Measurements from ENCODE around the gene TRIAP1.

Gene TRIAP1

GRCh38 chr12:120439646-120440247 is 6.4 kb downstream of the TRIAP1 start:
- DNase-seq (ENCODE audit: low read depth): peak; percentile 40
- peak; percentile 51 for TF ChIP-seq CTCF (conservative IDR thresholded peaks at IDR 0.05; ENCODE audit: low read length)
- H3K4me3 ChIP-seq (ENCODE audit: low read length): no peak overlapping the region

DNA sequence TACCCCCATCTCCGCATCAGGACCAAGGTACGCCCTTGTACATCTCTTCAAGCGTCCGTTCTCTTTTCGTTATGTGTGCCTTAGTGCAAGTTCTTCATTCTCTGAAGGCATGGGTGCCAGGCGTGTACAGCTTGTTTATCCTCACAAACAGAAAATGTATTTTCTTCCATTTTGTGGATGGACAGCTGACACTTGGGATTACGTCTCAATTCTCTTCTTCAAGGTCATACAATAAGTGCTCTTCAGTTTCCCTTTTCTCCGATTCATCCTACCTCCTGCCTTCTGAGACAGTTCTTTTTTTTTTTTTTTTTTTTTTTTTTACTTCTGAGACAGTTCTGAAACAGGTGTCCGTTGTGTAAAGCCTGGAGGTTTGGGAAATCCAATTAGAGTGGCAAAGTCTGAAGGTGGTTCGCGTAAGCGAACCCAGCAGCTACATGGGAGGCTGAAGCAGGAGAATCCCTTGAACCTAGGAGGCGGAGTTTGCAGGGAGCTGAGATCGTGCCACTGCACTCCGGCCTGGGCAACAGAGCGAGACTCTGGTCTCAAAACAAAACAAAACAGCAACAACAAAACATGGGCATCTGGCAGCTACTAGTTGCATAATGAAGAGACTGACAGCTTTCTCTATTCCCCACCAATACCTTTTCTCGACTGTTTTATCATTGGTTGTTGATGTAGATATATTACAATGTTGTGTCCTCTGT is 7.5 kb downstream of the TRIAP1 start:
- H3K4me3 ChIP-seq (ENCODE audit: low read length): peak overlapping the region; percentile 96
- no peak for TF ChIP-seq CTCF (conservative IDR thresholded peaks at IDR 0.05; ENCODE audit: low read length)
- no peak for DNase-seq (ENCODE audit: low read depth)

DNA sequence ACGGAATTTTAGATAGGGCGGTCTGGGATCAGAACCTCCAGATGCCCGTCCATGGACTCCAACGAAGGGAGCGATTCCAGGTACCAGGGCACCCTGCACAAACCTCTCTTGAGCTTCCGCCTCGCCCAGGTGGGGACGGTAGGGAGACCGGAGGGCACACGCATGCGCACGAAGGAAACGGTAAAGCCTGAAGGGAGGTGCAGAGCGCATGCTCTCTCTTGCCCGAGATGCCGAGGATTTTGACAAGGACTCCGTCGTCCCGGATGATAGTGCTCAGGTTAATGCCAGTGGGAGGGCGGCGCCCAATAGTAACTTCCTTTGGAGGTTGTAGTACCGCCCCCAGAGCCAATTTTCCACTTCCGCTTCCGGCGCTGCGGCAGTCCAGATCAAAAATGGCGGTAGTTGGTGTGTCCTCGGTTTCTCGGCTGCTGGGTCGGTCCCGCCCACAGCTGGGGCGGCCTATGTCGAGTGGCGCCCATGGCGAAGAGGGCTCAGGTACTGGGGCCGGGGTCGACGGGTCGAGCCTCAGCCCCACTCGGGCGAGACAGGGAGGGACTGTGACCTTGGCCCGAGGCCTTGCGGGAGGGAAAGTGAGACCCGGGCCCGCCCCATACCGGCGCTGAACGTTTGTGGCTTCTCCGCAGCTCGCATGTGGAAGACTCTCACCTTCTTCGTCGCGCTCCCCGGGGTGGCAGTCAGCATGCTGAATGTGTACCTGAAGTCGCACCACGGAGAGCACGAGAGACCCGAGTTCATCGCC is 8.3 kb downstream of the TRIAP1 start, which contains the start of gene COX6A1:
COX6A1 (plus strand) TSS at position 379 of the 760 bp plus-strand sequence; CDS start at position 393, 14 bp downstream.
- TF ChIP-seq CTCF (conservative IDR thresholded peaks at IDR 0.05; ENCODE audit: low read length): no peak
- H3K4me3 ChIP-seq (ENCODE audit: low read length): peak within 1 kb of the TSS; percentile 96
- DNase-seq (ENCODE audit: low read depth): peak; percentile 96

- TF ChIP-seq CTCF (conservative IDR thresholded peaks at IDR 0.05; ENCODE audit: low read length): no peak
Observed at GRCh38 chr12:120432772-120433525, 13.2 kb downstream of the TRIAP1 start.

GRCh38 chr12:120429368-120429767 is 16.8 kb downstream of the TRIAP1 start:
- no peak for DNase-seq (ENCODE audit: low read depth)
- no peak for TF ChIP-seq CTCF (conservative IDR thresholded peaks at IDR 0.05; ENCODE audit: low read length)
- no peak overlapping the region for H3K4me3 ChIP-seq (ENCODE audit: low read length)

More at GRCh38 chr12:120432772-120433525, 13.2 kb downstream of the TRIAP1 start:
- no peak for DNase-seq (ENCODE audit: low read depth)
- H3K4me3 ChIP-seq (ENCODE audit: low read length): no peak overlapping the region

- TF ChIP-seq CTCF (conservative IDR thresholded peaks at IDR 0.05; ENCODE audit: low read length): no peak
- no peak overlapping the region for H3K4me3 ChIP-seq (ENCODE audit: low read length)
- DNase-seq (ENCODE audit: low read depth): no peak
Observed at GRCh38 chr12:120428597-120429229, 17.5 kb downstream of the TRIAP1 start.
